K562 (cell line): ENCODE data around the gene ANTKMT. TPM values are rescaled to one million over a fixed set of nuclear protein-coding genes. Genes with fewer than 3 reads are reported as not detected.

Experiments used
- ATAC-seq: fragments of 200-7000 bp; cut with Tn5 transposase; 3 replicates; pipeline ENCODE4 v1.9.1; 2020; ENCODE audit warnings: moderate library complexity
- BruUV-seq: library from RNA; stranded (reverse); fragments of 400-500 nt; replicated peaks from 2 replicates; lab custom pipeline; 2021; lab: Mats Ljungman, UMichigan
- CTCF ChIA-PET: fragments of 300-600 bp; formaldehyde crosslinking; extraction: SDS; loops from one replicate; lab custom pipeline; 2021; ENCODE audit warnings: low intra/inter-chr PET ratio; lab: Yijun Ruan, JAX
- POLR2A ChIA-PET: fragments of 300-600, 350-650 bp; sonication (Branson Sonifier 250); formaldehyde crosslinking; extraction: SDS; loops from one replicate; lab custom pipeline; 2021; ENCODE audit warnings: antibody characterized with exemption, inconsistent platforms; lab: Yijun Ruan, JAX
- DNase-seq, 4 experiments: peaks; one replicate each; pipeline versions ENCODE4 v3.0.0 to v3.0.0-alpha.2; 2011 to 2018; ENCODE audit warnings: low spot score in 3 of 4, mixed read lengths in 3 of 4; ENCODE audit errors: extremely low read depth in 1 of 4
- FAIRE-seq: peaks from 2 replicates; lab custom pipeline; 2011; peaks lifted over from hg19 to GRCh38; lab: Jason Lieb, UNC
- H2AFZ ChIP-seq: 2 replicates; pipeline ENCODE4 v1.6.0; 2011; ENCODE audit warnings: low read depth, low read length, control low read depth, inconsistent platforms
- H3K27ac ChIP-seq: fragments of 200-600 bp; 3 replicates; pipeline ENCODE4 v1.8.0; 2011; ENCODE audit warnings: low read depth, mild to moderate bottlenecking, control low read depth, inconsistent platforms, low read length, moderate library complexity, mixed read lengths; ENCODE audit errors: extremely low read depth
- H3K27me3 ChIP-seq, 2 experiments: fragments of 300-600 bp in 1 of 2; 2 replicates in 1 of 2; 3 replicates in 1 of 2; pipeline versions ENCODE4 v1.6.0 to v1.8.0; 2011; ENCODE audit warnings: inconsistent platforms in 2 of 2, low read length in 2 of 2, mild to moderate bottlenecking in 1 of 2, mixed read lengths in 1 of 2, moderate library complexity in 1 of 2; ENCODE audit not compliant: control insufficient read depth in 2 of 2, insufficient read depth in 2 of 2
- H3K36me3 ChIP-seq: fragments of 300-600 bp; 3 replicates; pipeline ENCODE4 v1.8.0; 2011; ENCODE audit warnings: mild to moderate bottlenecking, low read length, inconsistent platforms; ENCODE audit not compliant: control insufficient read depth, insufficient read depth
- H3K4me1 ChIP-seq, 2 experiments: fragments of 200-600 bp in 1 of 2; replicated peaks in 1 of 2; 2 replicates in 1 of 2; 3 replicates in 1 of 2; pipeline versions ENCODE4 v1.5.1 to v1.8.0; 2011; ENCODE audit warnings: inconsistent platforms in 2 of 2, low read length in 2 of 2, mild to moderate bottlenecking in 1 of 2, mixed read lengths in 1 of 2, moderate library complexity in 1 of 2; ENCODE audit not compliant: control insufficient read depth in 2 of 2, insufficient read depth in 2 of 2
- H3K4me2 ChIP-seq: 2 replicates; pipeline ENCODE4 v1.6.1; 2011; ENCODE audit warnings: low read length, control low read depth, inconsistent platforms, mixed read lengths; ENCODE audit not compliant: insufficient read depth
- H3K4me3 ChIP-seq: fragments of 200-600 bp; sonication (generic), shearing (Covaris generic); 2 replicates; pipeline ENCODE4 v1.5.1; 2016; ENCODE audit warnings: control low read depth, inconsistent platforms
- H3K79me2 ChIP-seq: fragments of 200-600 bp; 3 replicates; pipeline ENCODE4 v1.8.0; 2011; ENCODE audit warnings: low read length, inconsistent platforms; ENCODE audit not compliant: control insufficient read depth, insufficient read depth
- H3K9ac ChIP-seq, 2 experiments: 2 replicates each; pipeline versions ENCODE4 v1.6.0 to v1.6.1; 2011; ENCODE audit warnings: low read depth in 2 of 2, low read length in 2 of 2, control low read depth in 1 of 2, inconsistent platforms in 1 of 2, mild to moderate bottlenecking in 1 of 2, mixed read lengths in 1 of 2; ENCODE audit not compliant: insufficient read depth in 1 of 2
- H3K9me1 ChIP-seq: one replicate; pipeline ENCODE4 v1.6.0; 2011; ENCODE audit warnings: inconsistent platforms, mild to moderate bottlenecking, low read length, moderate library complexity; ENCODE audit not compliant: control insufficient read depth, insufficient read depth
- H3K9me3 ChIP-seq: replicated peaks from 2 replicates; pipeline ENCODE4 v1.5.1; 2011; ENCODE audit warnings: low read depth, low read length, inconsistent platforms; ENCODE audit not compliant: control insufficient read depth, insufficient read depth
- H4K20me1 ChIP-seq: replicated peaks from 2 replicates; pipeline ENCODE4 v1.6.1; 2011; ENCODE audit warnings: low read length, inconsistent platforms, mixed read lengths; ENCODE audit not compliant: control insufficient read depth, insufficient read depth
- BRCA1 ChIP-seq, 2 experiments: fragments of 450-650 bp in 1 of 2; sonication (generic) in 1 of 2; formaldehyde crosslinking in 1 of 2; IDR thresholded peaks; 2 replicates each; pipeline versions ENCODE4 v1.5.0 to v1.6.1; 2017 to 2020; ENCODE audit warnings: mild to moderate bottlenecking in 1 of 2, missing genetic modification reagents in 1 of 2
- CBX1 ChIP-seq: sonication (generic); IDR thresholded peaks from 2 replicates; pipeline ENCODE4 v1.6.1; 2016; ENCODE audit warnings: antibody characterized with exemption, low read depth, mild to moderate bottlenecking
- CBX2 ChIP-seq: fragments of 200-600 bp; sonication (generic); IDR thresholded peaks from one replicate; pipeline ENCODE4 v1.6.1; 2012; ENCODE audit warnings: mild to moderate bottlenecking, low read length, inconsistent platforms; ENCODE audit not compliant: insufficient read depth, poor library complexity, severe bottlenecking
- DIDO1 ChIP-seq: fragments of 450-650 bp; IDR thresholded peaks from 2 replicates; pipeline ENCODE4 v1.6.1; 2016; ENCODE audit warnings: low read depth, missing biosample characterization, missing genetic modification characterization
- GABPA ChIP-seq: fragments of 200-800 bp; sonication (Bioruptor generic); conservative IDR thresholded peaks from 2 replicates; pipeline ENCODE4 v1.6.1; 2016; ENCODE audit warnings: low read depth, missing genetic modification characterization, missing compliant biosample characterization
- GATAD2B ChIP-seq: fragments of 450-650 bp; IDR thresholded peaks from 2 replicates; pipeline ENCODE4 v1.6.1; 2017; ENCODE audit warnings: mild to moderate bottlenecking, borderline replicate concordance
- HDAC8 ChIP-seq: fragments of 450-650 bp; IDR thresholded peaks from 2 replicates; pipeline ENCODE4 v1.6.1; 2016; ENCODE audit warnings: mild to moderate bottlenecking, missing genetic modification characterization, moderate library complexity, missing compliant biosample characterization
- HIVEP1 ChIP-seq: fragments of 250-450 bp; sonication (Bioruptor Pico); IDR thresholded peaks from 2 replicates; pipeline ENCODE4 v1.4.0; 2020; ENCODE audit warnings: mild to moderate bottlenecking
- JUN ChIP-seq, 2 experiments: sonication (generic) in 1 of 2; formaldehyde crosslinking in 1 of 2; IDR thresholded peaks; 2 replicates each; pipeline versions ENCODE4 v1.6.1 to v1.8.0; 2012 to 2022; ENCODE audit warnings: borderline replicate concordance in 2 of 2, mild to moderate bottlenecking in 2 of 2, improper control_type of control experiment in 1 of 2, low read depth in 1 of 2, low read length in 1 of 2, missing genetic modification reagents in 1 of 2
- MYBL2 ChIP-seq, 2 experiments: fragments of 450-650 bp in 1 of 2; sonication (generic) in 1 of 2; formaldehyde crosslinking in 1 of 2; IDR thresholded peaks; 2 replicates each; pipeline versions ENCODE4 v1.6.1 to v1.8.1; 2017 to 2022; ENCODE audit warnings: borderline replicate concordance in 1 of 2, inconsistent platforms in 1 of 2, low read depth in 1 of 2, mild to moderate bottlenecking in 1 of 2, missing genetic modification reagents in 1 of 2, moderate library complexity in 1 of 2
- NR1H2 ChIP-seq: sonication (generic); formaldehyde crosslinking; IDR thresholded peaks from 2 replicates; pipeline ENCODE4 v1.4.0; 2020; ENCODE audit warnings: mild to moderate bottlenecking, missing genetic modification reagents
- NR2C2 ChIP-seq, 2 experiments: fragments of 200-800 bp in 1 of 2; sonication (Bioruptor generic) in 1 of 2; sonication (generic) in 1 of 2; formaldehyde crosslinking in 1 of 2; IDR thresholded peaks; 2 replicates each; pipeline versions ENCODE4 v1.6.1 to v1.8.0; 2016 to 2022; ENCODE audit warnings: mild to moderate bottlenecking in 1 of 2, missing compliant biosample characterization in 1 of 2, missing genetic modification characterization in 1 of 2, missing genetic modification reagents in 1 of 2
- SMARCA4 ChIP-seq: fragments of 450-650 bp; IDR thresholded peaks from 2 replicates; pipeline ENCODE4 v1.6.1; 2016
- TFAP4 ChIP-seq: sonication (generic); formaldehyde crosslinking; IDR thresholded peaks from 2 replicates; pipeline ENCODE4 v1.8.0; 2022; ENCODE audit warnings: missing genetic modification reagents, mild to moderate bottlenecking, moderate library complexity, borderline replicate concordance
- ZNF445 ChIP-seq: fragments of 250-450 bp; sonication (Bioruptor Pico); IDR thresholded peaks from 2 replicates; pipeline ENCODE4 v1.4.0; 2020; ENCODE audit warnings: low read depth, mild to moderate bottlenecking, moderate library complexity
- ZNF696 ChIP-seq: fragments of 250-450 bp; sonication (Bioruptor Pico); conservative IDR thresholded peaks from 2 replicates; pipeline ENCODE4 v1.4.0; 2020; ENCODE audit warnings: mild to moderate bottlenecking, moderate library complexity
- WGBS: fragments of 100-300 bp; shearing (Covaris generic); methylation state at CpG from one replicate; pipeline ENCODE4 v1.1.6; 2016; ENCODE audit warnings: low coverage, mixed read lengths; ENCODE audit not compliant: insufficient coverage; ENCODE audit errors: missing lambda C conversion rate; 5-methylcytosine and 5-hydroxymethylcytosine counted together
- in situ Hi-C: fragments of 300-500 bp; cut with MboI; formaldehyde crosslinking; loops from 4 replicates; pipeline ENCODE4 v1.15.0; 2018; ENCODE audit warnings: inconsistent platforms, mixed read lengths
- intact Hi-C: fragments of 100-400 bp; cut with micrococcal nuclease; formaldehyde crosslinking; loops from 2 replicates; pipeline ENCODE4 v1.14.2; 2022
- polyA plus RNA-seq, 8 experiments: library from polyadenylated mRNA; depleted of rRNA in 4 of 8; stranded (reverse) in 5 of 8; unstranded in 3 of 8; fragments of >200 nt; fragmentation: Nextera tagmentation in 2 of 8; fragmentation: Illumina TruSeq in 1 of 8; extraction: Ambion mirVana in 2 of 8; extraction: Trizol in 1 of 8; gene quantifications; 2 replicates each; pipeline versions ENCODE4 v1.2.1 to v1.2.3, GENCODE V29; 2011 to 2014; ENCODE audit warnings: inconsistent platforms in 1 of 8, missing spikeins in 1 of 8
- total RNA-seq, 7 experiments: library from RNA; depleted of rRNA in 6 of 7; stranded (reverse); fragments of >200 nt in 6 of 7; fragmentation: Illumina TruSeq in 2 of 7; extraction: Trizol in 2 of 7; gene quantifications; 2 replicates each; pipeline versions ENCODE4 v1.2.1 to v1.2.3, GENCODE V29; 2011 to 2021; ENCODE audit warnings: low replicate concordance in 1 of 7
- TF ChIP-seq, protein P1 (sequence below), 2 experiments: IDR thresholded peaks; 2 replicates each; pipeline ENCODE4 v1.6.1; 2011; ENCODE audit warnings: borderline replicate concordance in 1 of 2, control low read depth in 1 of 2, low read depth in 1 of 2, low read length in 1 of 2, mild to moderate bottlenecking in 1 of 2, mixed read lengths in 1 of 2, moderate library complexity in 1 of 2; ENCODE audit not compliant: insufficient read depth in 1 of 2, insufficient read length in 1 of 2, poor library complexity in 1 of 2, severe bottlenecking in 1 of 2; ENCODE audit errors: extremely low read depth in 1 of 2

ANTKMT gene
- total and polyA plus RNA-seq, 9 of the 15 experiments (the other 6 are each of a cell fraction or from before 2014, with no cell fraction given): 0.58 to 217 (median 19.1) TPM

GRCh38 chr16:682493-683395, 38.2 kb upstream of the ANTKMT start:
- 67% methylated on average over 35 of the region's 36 CpGs for WGBS
- ChIA-PET POLR2A (interaction anchor here (1.1 to 1.4 kb wide), 2 partner anchors 10 to 156 kb away, joined by 3 to 4 read pairs; partner anchors contain the start of gene CAPN15), CTCF (interaction anchor here (0.6 kb wide), 1 partner anchor 14 kb away, joined by 3 read pairs; no protein-coding TSS in a partner anchor)
- peaks cover 58% of the 10 kb centered on the region for H3K36me3 ChIP-seq
- ATAC-seq: no peak
- H3K79me2 ChIP-seq: peaks cover 41% of the 10 kb centered on the region
- intact Hi-C loops (loop anchor here (5.0 kb wide), 1 partner anchor 285 kb away; the partner anchor contains the start of gene NME4), in situ Hi-C loops (no loop called here)
- H3K4me1 ChIP-seq: peaks cover 33 to 98% of the 10 kb centered on the region in 2 experiments
- peak overlapping the region; percentile 88 for H3K27ac ChIP-seq
- peak overlapping the region; percentile 83 to 98; a peak in 3 of 4 replicates for H3K9ac ChIP-seq
- no peak for DNase-seq
- no peak overlapping the region for H2AFZ ChIP-seq
- peak; percentile 23 for FAIRE-seq
- no peaks in the 10 kb centered on the region for H3K27me3 ChIP-seq
- BruUV-seq: TSS peak; percentile 62
- H3K9me1 ChIP-seq: peaks cover 11% of the 10 kb centered on the region
- H3K4me3 ChIP-seq: peak overlapping the region; percentile 98
- H3K9me3 ChIP-seq: no peaks in the 10 kb centered on the region
- peaks cover 21% of the 10 kb centered on the region for H4K20me1 ChIP-seq
- H3K4me2 ChIP-seq: peak overlapping the region; percentile 75
- TF ChIP-seq CBX1: peak; percentile 53; the same call in 1 of the 2 replicates
- no peak for TF ChIP-seq HIVEP1 (CRISPR knock-in tag)
- no peak for TF ChIP-seq SMARCA4
- no peak for TF ChIP-seq HDAC8 (tag)
- TF ChIP-seq ZNF696: no peak
- TF ChIP-seq, protein P1, sequence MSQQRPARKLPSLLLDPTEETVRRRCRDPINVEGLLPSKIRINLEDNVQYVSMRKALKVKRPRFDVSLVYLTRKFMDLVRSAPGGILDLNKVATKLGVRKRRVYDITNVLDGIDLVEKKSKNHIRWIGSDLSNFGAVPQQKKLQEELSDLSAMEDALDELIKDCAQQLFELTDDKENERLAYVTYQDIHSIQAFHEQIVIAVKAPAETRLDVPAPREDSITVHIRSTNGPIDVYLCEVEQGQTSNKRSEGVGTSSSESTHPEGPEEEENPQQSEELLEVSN (IDR thresholded peaks at IDR 0.05; ENCODE audit: borderline replicate concordance in 1 of 2, extremely low read depth in 1 of 2, insufficient read depth in 1 of 2, insufficient read length in 1 of 2, low read depth in 1 of 2, low read length in 1 of 2, poor library complexity in 1 of 2, severe bottlenecking in 1 of 2): peak in 1 of 2 experiments; percentile 6
- TF ChIP-seq ZNF445 (CRISPR knock-in tag): no peak
- TF ChIP-seq DIDO1 (tag): no peak
- TF ChIP-seq CBX2: no peak
- no peak for TF ChIP-seq MYBL2 (IDR thresholded peaks at IDR 0.05; ENCODE audit: low read depth)
- no peak for TF ChIP-seq MYBL2 (CRISPR knock-in tag; IDR thresholded peaks at IDR 0.05; ENCODE audit: borderline replicate concordance)
- no peak for TF ChIP-seq GATAD2B
- TF ChIP-seq NR1H2: no peak
- TF ChIP-seq NR2C2 (CRISPR knock-in tag; IDR thresholded peaks at IDR 0.05): no peak
- TF ChIP-seq NR2C2 (tag; IDR thresholded peaks at IDR 0.05): no peak
- TF ChIP-seq JUN (IDR thresholded peaks at IDR 0.05; ENCODE audit: borderline replicate concordance, low read depth, low read length): no peak
- no peak for TF ChIP-seq JUN (CRISPR knock-in tag; IDR thresholded peaks at IDR 0.05; ENCODE audit: borderline replicate concordance)
- TF ChIP-seq TFAP4 (CRISPR knock-in tag): peak; percentile 38; the same call in 1 of the 2 replicates
- no peak for TF ChIP-seq BRCA1 (IDR thresholded peaks at IDR 0.05)
- no peak for TF ChIP-seq BRCA1 (CRISPR knock-in tag; IDR thresholded peaks at IDR 0.05)
- TF ChIP-seq GABPA (tag): no peak
